ENCODE results near the gene CARS1.

CARS1 gene

GRCh38 chr11:2999464-2999998 is 57.7 kb downstream of the CARS1 start:
- no CpG with 5 or more reads among the region's 10 CpGs for WGBS, 2 donors (ENCODE audit: extremely low coverage in 2 of 2, insufficient read length in 2 of 2, insufficient replicate concordance in 1 of 2)

GRCh38 chr11:2998073-2998850 is 59.0 kb downstream of the CARS1 start:
- Histone ChIP-seq H3K36me3 (replicated peaks in 1 of 2; ENCODE audit: control insufficient read depth in 2 of 2, insufficient read depth in 2 of 2, low read length in 2 of 2) (peaks cover 22 to 40% of the 10 kb centered on the region in 2 donors), H2AFZ (ENCODE audit: low read length) (no peak overlapping the region), H2BK5ac (ENCODE audit: low read length) (no peak overlapping the region), H3K4ac (ENCODE audit: low read length) (no peak overlapping the region), H4K91ac (ENCODE audit: low read depth, low read length, poor library complexity) (no peak overlapping the region), H3K27me3 (ENCODE audit: control insufficient read depth in 3 of 3, insufficient read depth in 3 of 3, low read depth in 1 of 3, low read length in 3 of 3) (no peaks in the 10 kb centered on the region), H2AK5ac (ENCODE audit: low read depth, low read length) (no peak overlapping the region), H3K79me1 (ENCODE audit: low read depth, low read length) (peaks cover 1% of the 10 kb centered on the region), H3K23ac (ENCODE audit: low read depth, low read length, poor library complexity) (no peak overlapping the region), H2BK120ac (ENCODE audit: low read depth, low read length) (no peak overlapping the region), H3K4me1 (ENCODE audit: control insufficient read depth in 2 of 2, insufficient read depth in 1 of 2, low read depth in 1 of 2, low read length in 2 of 2) (peaks cover 0 to 11% of the 10 kb centered on the region in 2 donors), H2BK15ac (ENCODE audit: low read length) (no peak overlapping the region), H3K4me2 (ENCODE audit: insufficient read depth, low read length, poor library complexity, severe bottlenecking) (no peak overlapping the region), H3K27ac (replicated peaks; ENCODE audit: low read length) (no peak overlapping the region), H3K9me3 (replicated peaks in 1 of 2; ENCODE audit: control insufficient read depth in 2 of 2, insufficient read depth in 1 of 2, low read depth in 1 of 2, low read length in 2 of 2) (no peaks in the 10 kb centered on the region), H3K14ac (ENCODE audit: low read length) (no peak overlapping the region), H3K9ac (ENCODE audit: low read depth, low read length, poor library complexity) (no peak overlapping the region), H3K18ac (ENCODE audit: low read length) (no peak overlapping the region), H3K4me3 (ENCODE audit: low read length in 2 of 2) (no peak overlapping the region), H4K8ac (ENCODE audit: low read depth, low read length) (no peak overlapping the region), H2BK12ac (ENCODE audit: low read length) (no peak overlapping the region)
- WGBS, 2 donors (ENCODE audit: extremely low coverage in 2 of 2, insufficient read length in 2 of 2, insufficient replicate concordance in 1 of 2), result no CpG with 5 or more reads among the region's 7 CpGs
- no peak for DNase-seq (ENCODE audit: low spot score)

More at GRCh38 chr11:2999464-2999998, 57.7 kb downstream of the CARS1 start:
- Histone ChIP-seq H3K79me1 (ENCODE audit: low read depth, low read length) (peaks cover 1% of the 10 kb centered on the region), H3K4me1 (ENCODE audit: control insufficient read depth in 2 of 2, insufficient read depth in 1 of 2, low read depth in 1 of 2, low read length in 2 of 2) (peaks cover 0 to 11% of the 10 kb centered on the region in 2 donors), H3K27me3 (ENCODE audit: control insufficient read depth in 3 of 3, insufficient read depth in 3 of 3, low read depth in 1 of 3, low read length in 3 of 3) (no peaks in the 10 kb centered on the region), H3K4ac (ENCODE audit: low read length) (no peak overlapping the region), H3K9ac (ENCODE audit: low read depth, low read length, poor library complexity) (no peak overlapping the region), H2AFZ (ENCODE audit: low read length) (no peak overlapping the region), H2BK12ac (ENCODE audit: low read length) (no peak overlapping the region), H3K9me3 (replicated peaks in 1 of 2; ENCODE audit: control insufficient read depth in 2 of 2, insufficient read depth in 1 of 2, low read depth in 1 of 2, low read length in 2 of 2) (no peaks in the 10 kb centered on the region), H2BK15ac (ENCODE audit: low read length) (no peak overlapping the region), H3K27ac (replicated peaks; ENCODE audit: low read length) (no peak overlapping the region), H3K36me3 (replicated peaks in 1 of 2; ENCODE audit: control insufficient read depth in 2 of 2, insufficient read depth in 2 of 2, low read length in 2 of 2) (peaks cover 29 to 52% of the 10 kb centered on the region in 2 donors), H2BK120ac (ENCODE audit: low read depth, low read length) (no peak overlapping the region), H3K23ac (ENCODE audit: low read depth, low read length, poor library complexity) (no peak overlapping the region), H3K14ac (ENCODE audit: low read length) (no peak overlapping the region), H2BK5ac (ENCODE audit: low read length) (no peak overlapping the region), H3K4me2 (ENCODE audit: insufficient read depth, low read length, poor library complexity, severe bottlenecking) (no peak overlapping the region), H4K91ac (ENCODE audit: low read depth, low read length, poor library complexity) (no peak overlapping the region), H3K18ac (ENCODE audit: low read length) (no peak overlapping the region), H2AK5ac (ENCODE audit: low read depth, low read length) (no peak overlapping the region), H3K4me3 (ENCODE audit: low read length in 2 of 2) (no peak overlapping the region), H4K8ac (ENCODE audit: low read depth, low read length) (no peak overlapping the region)
- DNase-seq (ENCODE audit: low spot score), result no peak

GRCh38 chr11:2997406-2997805 is 59.8 kb downstream of the CARS1 start:
- Histone ChIP-seq H3K4ac (ENCODE audit: low read length) (no peak overlapping the region), H3K9me3 (replicated peaks in 1 of 2; ENCODE audit: control insufficient read depth in 2 of 2, insufficient read depth in 1 of 2, low read depth in 1 of 2, low read length in 2 of 2) (no peaks in the 10 kb centered on the region), H3K18ac (ENCODE audit: low read length) (no peak overlapping the region), H3K27ac (replicated peaks; ENCODE audit: low read length) (no peak overlapping the region), H2AK5ac (ENCODE audit: low read depth, low read length) (no peak overlapping the region), H3K27me3 (ENCODE audit: control insufficient read depth in 3 of 3, insufficient read depth in 3 of 3, low read depth in 1 of 3, low read length in 3 of 3) (no peaks in the 10 kb centered on the region), H2AFZ (ENCODE audit: low read length) (no peak overlapping the region), H4K91ac (ENCODE audit: low read depth, low read length, poor library complexity) (no peak overlapping the region), H2BK5ac (ENCODE audit: low read length) (no peak overlapping the region), H3K4me3 (ENCODE audit: low read length in 2 of 2) (no peak overlapping the region), H2BK12ac (ENCODE audit: low read length) (no peak overlapping the region), H3K4me2 (ENCODE audit: insufficient read depth, low read length, poor library complexity, severe bottlenecking) (no peak overlapping the region), H3K14ac (ENCODE audit: low read length) (no peak overlapping the region), H3K23ac (ENCODE audit: low read depth, low read length, poor library complexity) (no peak overlapping the region), H2BK15ac (ENCODE audit: low read length) (no peak overlapping the region), H3K4me1 (ENCODE audit: control insufficient read depth in 2 of 2, insufficient read depth in 1 of 2, low read depth in 1 of 2, low read length in 2 of 2) (peaks cover 2 to 14% of the 10 kb centered on the region in 2 donors), H3K36me3 (replicated peaks in 1 of 2; ENCODE audit: control insufficient read depth in 2 of 2, insufficient read depth in 2 of 2, low read length in 2 of 2) (peaks cover 16 to 31% of the 10 kb centered on the region in 2 donors), H2BK120ac (ENCODE audit: low read depth, low read length) (no peak overlapping the region), H3K79me1 (ENCODE audit: low read depth, low read length) (peaks cover 1% of the 10 kb centered on the region), H3K9ac (ENCODE audit: low read depth, low read length, poor library complexity) (no peak overlapping the region), H4K8ac (ENCODE audit: low read depth, low read length) (no peak overlapping the region)
- no CpG with 5 or more reads among the region's 4 CpGs for WGBS, 2 donors (ENCODE audit: extremely low coverage in 2 of 2, insufficient read length in 2 of 2, insufficient replicate concordance in 1 of 2)
- DNase-seq (ENCODE audit: low spot score), result no peak

GRCh38 chr11:2996976-2997375 is 60.2 kb downstream of the CARS1 start:
- Histone ChIP-seq H4K8ac (ENCODE audit: low read depth, low read length) (no peak overlapping the region), H3K4me2 (ENCODE audit: insufficient read depth, low read length, poor library complexity, severe bottlenecking) (no peak overlapping the region), H3K4me1 (ENCODE audit: control insufficient read depth in 2 of 2, insufficient read depth in 1 of 2, low read depth in 1 of 2, low read length in 2 of 2) (peaks cover 2 to 14% of the 10 kb centered on the region in 2 donors), H3K27me3 (ENCODE audit: control insufficient read depth in 3 of 3, insufficient read depth in 3 of 3, low read depth in 1 of 3, low read length in 3 of 3) (no peaks in the 10 kb centered on the region), H4K91ac (ENCODE audit: low read depth, low read length, poor library complexity) (no peak overlapping the region), H2BK15ac (ENCODE audit: low read length) (no peak overlapping the region), H2AFZ (ENCODE audit: low read length) (no peak overlapping the region), H3K27ac (replicated peaks; ENCODE audit: low read length) (no peak overlapping the region), H3K9me3 (replicated peaks in 1 of 2; ENCODE audit: control insufficient read depth in 2 of 2, insufficient read depth in 1 of 2, low read depth in 1 of 2, low read length in 2 of 2) (no peaks in the 10 kb centered on the region), H2BK120ac (ENCODE audit: low read depth, low read length) (no peak overlapping the region), H3K9ac (ENCODE audit: low read depth, low read length, poor library complexity) (no peak overlapping the region), H3K79me1 (ENCODE audit: low read depth, low read length) (peaks cover 1% of the 10 kb centered on the region), H3K4me3 (ENCODE audit: low read length in 2 of 2) (no peak overlapping the region), H3K18ac (ENCODE audit: low read length) (no peak overlapping the region), H3K23ac (ENCODE audit: low read depth, low read length, poor library complexity) (no peak overlapping the region), H2AK5ac (ENCODE audit: low read depth, low read length) (no peak overlapping the region), H2BK12ac (ENCODE audit: low read length) (no peak overlapping the region), H3K4ac (ENCODE audit: low read length) (no peak overlapping the region), H2BK5ac (ENCODE audit: low read length) (no peak overlapping the region), H3K36me3 (replicated peaks in 1 of 2; ENCODE audit: control insufficient read depth in 2 of 2, insufficient read depth in 2 of 2, low read length in 2 of 2) (peaks cover 14 to 27% of the 10 kb centered on the region in 2 donors), H3K14ac (ENCODE audit: low read length) (no peak overlapping the region)
- no CpG with 5 or more reads among the region's 6 CpGs for WGBS, 2 donors (ENCODE audit: extremely low coverage in 2 of 2, insufficient read length in 2 of 2, insufficient replicate concordance in 1 of 2)
- DNase-seq (ENCODE audit: low spot score), result no peak

All from neuronal stem cell (in vitro differentiated cells).